ENCODE results near the gene KLHL7.
"Not testable (repeated sequence)": the region's sequence is repeated elsewhere in the genome, so short reads cannot be mapped to it uniquely, and the experiment has no call there.

The KLHL7 gene

DNA sequence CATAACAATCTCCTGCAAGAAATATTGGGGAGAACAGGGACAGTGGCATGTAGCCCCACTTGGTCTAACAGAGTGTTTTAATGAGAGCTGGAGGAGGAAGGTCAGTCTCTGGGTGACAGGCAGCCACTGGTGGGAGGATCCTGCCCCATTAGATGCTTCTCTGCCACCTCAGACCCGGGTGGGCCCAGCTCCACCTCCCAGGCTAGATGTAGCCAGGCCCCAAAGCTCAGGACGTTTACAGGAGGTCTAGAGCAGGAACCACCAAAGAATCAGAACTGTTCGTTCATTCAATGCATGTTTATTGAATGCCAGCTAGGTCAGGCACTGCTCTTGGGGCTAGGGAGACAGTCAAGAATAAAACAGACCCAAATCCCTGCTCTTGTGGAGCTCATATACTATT is 112.6 kb downstream of the KLHL7 start:
- DNase-seq (ENCODE audit: low read depth): no peak

GRCh38 chr7:23220690-23221305 is 115.2 kb downstream of the KLHL7 start:
- DNase-seq (ENCODE audit: low read depth): no peak

- DNase-seq (ENCODE audit: low read depth): no peak
Measured at GRCh38 chr7:23222439-23223030, 117.0 kb downstream of the KLHL7 start.

DNA sequence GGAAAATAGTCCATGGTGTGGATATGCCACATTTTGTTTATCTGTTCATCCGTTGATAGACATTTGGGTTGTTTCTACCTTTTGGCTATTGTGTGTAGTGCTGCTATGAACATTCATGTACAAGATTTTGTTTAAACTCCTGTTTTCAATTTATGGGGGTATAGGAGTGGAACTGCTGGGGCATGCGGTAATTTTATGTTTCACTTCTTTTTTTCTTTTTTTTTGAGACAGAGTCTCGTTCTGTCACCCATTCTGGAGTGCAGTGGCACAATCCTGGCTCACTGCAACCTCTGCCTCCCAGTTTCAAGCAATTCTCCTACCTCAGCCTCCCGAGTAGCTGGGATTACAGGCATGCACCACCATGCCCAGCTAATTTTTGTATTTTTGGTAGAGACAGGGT is 118.8 kb downstream of the KLHL7 start:
- not testable (repeated sequence) for DNase-seq (ENCODE audit: low read depth)

DNA sequence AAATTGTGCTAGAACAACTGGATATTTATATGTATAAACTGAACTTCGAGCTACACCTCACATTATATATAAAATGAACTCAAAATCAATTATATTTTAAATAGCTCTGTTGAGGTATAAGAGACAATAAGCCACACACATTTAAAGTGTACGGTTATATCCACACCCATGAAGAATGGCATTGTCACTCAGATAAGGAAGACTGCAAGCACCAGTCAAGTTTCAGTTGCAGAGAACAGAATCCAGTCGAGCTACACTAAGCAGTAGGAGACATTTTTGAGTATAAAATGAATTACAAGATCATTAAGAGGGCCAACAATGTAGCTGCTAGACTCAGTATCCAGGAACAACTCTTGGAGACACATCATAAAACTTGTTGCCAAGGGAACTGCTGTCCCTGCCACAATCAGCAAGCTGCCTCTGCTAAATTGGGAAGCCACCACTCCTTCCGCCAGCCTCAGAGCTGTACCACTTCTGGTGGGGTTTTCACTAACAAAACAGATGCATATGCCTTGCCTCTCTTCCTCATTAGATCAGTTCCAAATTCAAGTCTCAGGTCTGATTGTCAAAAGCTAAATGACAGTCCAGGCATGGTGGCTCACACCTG is 121.4 kb downstream of the KLHL7 start:
- DNase-seq (ENCODE audit: low read depth): no peak
